ENCODE data around the gene TBC1D5.
A peak's percentile ranks its signal among the peaks of the same experiment; 100 is the strongest.
"Not testable (repeated sequence)": the region's sequence is repeated elsewhere in the genome, so short reads cannot be mapped to it uniquely, and the experiment has no call there.

The TBC1D5 gene

DNA sequence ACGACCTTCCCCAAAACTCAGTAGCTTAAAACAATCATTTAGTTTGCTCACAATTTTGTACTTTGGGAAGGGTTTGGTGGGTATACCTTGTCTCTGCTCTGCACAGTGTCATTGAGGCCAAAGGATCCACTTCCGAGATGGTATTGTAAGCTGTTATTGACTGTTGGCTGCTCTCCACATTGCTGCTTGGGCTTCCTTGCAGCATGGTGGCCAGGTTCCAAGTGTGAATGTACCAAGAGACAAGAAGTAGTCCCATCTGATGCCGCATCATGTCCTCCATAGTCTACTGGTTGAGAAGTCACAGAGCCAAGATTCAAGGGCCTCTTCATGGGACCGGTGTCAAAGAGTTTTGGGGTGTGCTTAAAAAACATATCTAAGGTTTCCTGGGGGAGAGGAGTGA is 589.2 kb downstream of the TBC1D5 start:
- no peak for DNase-seq

DNA sequence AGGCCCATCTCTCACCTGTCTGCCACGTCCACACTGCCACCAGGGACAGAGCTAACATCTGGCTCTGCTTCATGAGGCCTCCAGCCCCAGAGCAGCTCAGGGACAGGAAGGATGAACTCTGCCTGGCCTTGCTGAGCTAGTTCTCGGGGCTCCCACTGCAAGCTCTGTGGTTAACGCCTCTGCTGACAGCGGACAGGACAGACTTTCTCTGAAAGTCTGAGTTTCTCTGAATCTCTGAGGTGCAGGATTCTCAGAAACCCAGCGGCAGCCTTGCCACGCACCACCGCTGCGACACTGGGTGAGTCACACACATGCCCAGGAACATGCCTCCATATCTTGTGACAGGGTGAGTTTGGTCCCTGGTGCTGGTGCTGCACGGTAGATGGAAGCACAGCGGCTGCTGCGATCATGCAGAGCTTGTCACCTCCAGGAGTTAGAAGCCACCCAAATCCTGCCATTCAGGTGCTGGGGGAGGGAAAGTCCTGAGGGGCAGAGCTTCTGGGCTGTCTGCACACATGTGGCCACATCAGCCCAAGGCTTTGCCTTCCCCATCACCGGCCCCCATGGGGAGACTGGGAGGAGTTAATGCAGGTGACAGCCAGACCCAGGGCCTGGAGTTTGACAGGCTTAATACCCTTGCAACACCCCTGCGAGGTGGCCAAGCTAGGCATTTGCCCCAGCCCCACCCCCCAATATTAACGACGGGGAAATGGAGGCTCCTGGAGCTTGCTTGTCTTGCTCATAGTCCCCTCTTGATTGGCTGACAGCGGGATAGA is 590.6 kb downstream of the TBC1D5 start:
- peak; percentile 3 for DNase-seq

DNA sequence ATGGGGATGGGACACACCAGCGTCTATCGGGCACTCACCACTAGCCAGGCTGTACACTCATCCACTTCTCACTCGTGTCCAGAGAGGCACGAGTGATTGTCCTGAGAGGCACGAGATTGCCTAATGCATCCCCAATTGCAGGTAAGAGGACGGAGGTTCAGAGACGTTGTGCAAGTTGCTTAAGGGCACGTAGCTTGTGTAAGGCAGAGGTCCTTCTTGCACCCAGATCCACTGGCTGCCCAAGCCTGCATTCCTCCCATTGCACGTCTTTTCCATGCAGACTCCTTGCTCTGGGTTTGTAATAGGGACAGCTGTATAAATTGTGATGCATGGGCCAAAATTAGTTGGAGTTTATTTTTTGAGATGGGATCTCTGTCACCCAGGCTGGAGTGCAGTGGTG is 593.4 kb downstream of the TBC1D5 start:
- no peak for DNase-seq

DNA sequence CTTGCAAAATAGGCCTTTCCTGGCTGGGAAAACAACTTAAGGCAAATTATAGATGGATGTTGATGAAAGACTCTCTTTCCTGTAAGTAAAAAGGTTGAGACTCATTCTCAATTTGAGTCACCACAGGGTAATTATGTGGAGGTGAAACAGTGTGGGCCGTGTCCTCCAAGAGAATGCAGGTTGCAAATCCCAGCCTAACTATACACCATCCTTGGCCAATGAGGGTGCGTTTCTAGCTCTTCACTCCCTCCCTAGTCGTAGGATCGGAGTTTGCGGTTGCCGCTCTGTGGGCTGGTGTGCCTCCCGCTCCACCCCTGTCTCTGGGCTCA is 597.8 kb downstream of the TBC1D5 start:
- no peak for DNase-seq

DNA sequence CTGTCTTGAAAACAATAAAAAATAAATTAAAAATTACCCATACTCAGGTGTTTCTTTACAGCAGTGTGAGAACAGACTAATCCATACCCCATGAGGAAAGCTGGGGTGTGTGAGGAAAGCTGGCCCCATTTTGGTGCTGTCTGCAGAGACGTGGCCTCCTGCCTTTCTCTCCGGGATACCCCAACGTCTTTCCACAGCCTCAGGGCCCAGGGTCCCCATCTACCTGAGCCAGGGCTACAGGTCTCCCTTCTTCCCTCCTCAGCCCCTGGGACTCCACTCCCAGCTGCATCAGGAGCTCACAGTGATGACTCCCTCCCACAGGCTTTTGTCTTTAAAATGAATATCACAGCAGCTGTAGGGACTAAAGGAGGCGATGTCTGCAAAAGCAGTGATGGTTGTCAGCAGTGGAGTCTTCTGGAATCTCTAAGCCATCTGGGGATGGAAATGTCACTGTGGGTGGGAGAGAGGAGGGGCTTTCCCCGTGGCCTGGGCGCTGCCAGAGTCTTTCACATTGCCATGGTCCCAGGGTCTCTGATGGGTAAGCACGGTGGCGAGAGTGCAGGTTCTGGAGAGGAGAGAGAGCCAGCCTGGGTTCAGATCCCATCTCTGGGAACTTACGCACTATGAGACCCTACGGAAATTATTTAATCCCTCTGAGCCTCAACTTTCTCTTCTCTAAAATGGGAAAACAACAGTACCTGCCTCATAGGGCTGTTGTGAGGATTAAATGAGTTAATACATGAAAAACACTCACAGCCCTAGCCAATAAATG is 598.4 kb downstream of the TBC1D5 start:
- no peak for DNase-seq

DNA sequence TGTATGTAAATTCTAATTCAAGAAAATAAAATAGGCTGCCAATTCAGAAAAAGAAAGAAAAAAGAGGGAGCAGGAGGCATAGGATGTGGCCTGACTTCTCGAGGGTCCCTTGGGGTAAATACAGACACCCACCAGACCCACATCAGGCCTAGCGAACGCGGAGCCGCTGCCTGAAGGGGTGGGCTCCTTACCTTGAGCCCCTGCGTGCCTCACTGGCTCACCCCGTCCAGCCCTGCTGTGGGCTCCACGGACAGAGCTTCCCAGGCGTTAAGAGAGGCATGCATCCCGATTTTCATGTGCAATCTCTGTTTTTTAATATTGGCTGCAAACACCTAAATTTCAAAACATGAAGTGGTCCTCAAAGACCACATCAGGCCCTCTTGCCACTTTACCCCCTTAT is 599.9 kb downstream of the TBC1D5 start:
- DNase-seq = no peak

DNA sequence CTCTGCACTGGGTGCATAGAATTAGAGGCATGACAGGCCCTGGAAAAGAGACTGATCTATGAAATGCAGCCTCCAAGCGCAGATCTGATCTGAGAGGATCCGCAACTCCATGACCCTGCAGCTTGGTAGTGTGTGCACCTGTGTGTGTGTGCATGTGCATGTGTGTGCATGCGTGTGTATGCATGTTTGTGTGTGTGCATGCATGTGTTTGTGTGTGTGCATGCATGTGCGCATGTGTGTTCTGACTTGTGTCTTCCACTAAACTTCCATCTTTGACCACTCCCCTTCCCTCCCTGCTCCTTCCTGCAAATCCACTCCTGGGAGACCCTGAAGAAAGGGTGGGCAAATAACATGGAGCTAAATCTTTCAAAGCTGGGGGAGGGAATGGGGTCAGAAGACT is 600.7 kb downstream of the TBC1D5 start:
- DNase-seq = no peak

DNA sequence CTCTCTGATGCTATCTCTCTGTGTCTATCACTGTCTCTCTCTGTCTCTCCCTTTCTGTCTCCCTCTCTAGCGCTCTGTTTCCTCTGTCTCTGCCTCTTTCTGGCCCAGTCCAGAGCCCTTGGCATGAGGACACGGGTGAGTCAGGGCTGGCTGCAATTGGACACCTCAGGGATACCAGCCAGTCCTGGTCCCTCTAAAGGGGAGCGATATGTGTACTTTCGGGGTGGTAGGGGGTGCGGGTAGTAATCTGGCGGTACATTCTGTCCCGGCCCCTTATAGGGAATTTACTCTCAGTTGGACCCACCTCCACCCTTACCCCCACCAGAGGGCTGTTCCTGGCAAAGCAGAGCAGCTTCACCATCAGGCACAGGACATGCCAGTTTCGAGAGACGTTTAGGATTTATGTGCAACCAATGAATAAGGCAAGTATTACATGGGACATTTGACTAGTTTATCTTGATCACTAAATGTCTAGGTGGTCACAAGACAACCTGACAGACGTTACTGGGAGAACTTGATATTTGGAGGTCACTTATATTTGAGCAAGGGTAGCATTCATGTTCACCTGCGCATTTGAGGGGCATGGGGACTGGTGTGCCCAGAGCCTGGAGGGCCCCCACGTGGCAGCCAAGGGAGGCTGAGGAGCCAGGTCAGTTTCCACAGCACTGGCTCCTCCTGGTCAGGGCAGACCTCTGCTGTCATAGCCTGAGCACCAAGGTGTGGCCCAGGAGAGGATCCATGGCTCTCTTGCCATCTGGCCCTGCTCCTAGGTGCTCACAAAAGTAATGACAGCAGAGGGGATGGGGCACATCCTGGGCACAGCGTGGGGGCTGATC is 601.5 kb downstream of the TBC1D5 start:
- DNase-seq = no peak

DNA sequence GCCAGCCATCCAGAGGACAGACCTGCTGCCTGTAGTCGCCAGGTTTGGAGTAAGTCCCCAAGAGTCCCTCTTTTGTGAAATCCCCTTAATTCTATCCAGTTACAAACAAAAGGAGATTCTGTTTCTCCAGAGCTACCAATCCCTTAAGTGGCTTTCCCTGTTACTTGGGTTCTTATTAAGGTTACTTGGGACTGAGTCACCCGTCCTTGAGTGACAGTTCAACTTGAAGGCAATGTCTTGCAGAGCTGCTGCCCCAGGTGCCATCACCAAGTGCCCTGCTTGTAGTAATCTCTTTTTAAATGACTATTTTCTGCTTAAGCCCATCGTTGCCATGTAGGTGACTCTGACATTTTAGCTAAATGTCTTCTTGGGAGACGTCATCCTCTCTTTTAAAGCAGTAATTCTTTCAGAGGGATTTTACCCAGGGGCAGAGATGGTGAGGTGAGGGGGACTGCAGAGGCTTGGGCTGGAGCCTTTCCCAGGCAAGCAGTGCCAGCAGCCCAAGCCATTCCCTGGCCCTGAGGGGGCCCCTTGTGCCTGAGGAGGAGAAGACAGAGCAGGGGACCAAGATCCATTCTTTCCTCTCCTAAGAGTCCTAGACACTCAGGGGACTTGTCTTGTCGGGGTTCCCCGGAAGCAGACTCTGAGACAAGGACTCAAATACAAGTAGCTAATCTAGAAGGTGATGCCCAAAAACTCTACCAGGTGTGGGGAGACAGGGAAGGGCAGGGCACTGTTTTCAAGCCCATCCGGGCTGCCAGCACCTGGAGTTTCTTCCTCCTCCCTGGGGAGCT is 604.0 kb downstream of the TBC1D5 start:
- DNase-seq = no peak

DNA sequence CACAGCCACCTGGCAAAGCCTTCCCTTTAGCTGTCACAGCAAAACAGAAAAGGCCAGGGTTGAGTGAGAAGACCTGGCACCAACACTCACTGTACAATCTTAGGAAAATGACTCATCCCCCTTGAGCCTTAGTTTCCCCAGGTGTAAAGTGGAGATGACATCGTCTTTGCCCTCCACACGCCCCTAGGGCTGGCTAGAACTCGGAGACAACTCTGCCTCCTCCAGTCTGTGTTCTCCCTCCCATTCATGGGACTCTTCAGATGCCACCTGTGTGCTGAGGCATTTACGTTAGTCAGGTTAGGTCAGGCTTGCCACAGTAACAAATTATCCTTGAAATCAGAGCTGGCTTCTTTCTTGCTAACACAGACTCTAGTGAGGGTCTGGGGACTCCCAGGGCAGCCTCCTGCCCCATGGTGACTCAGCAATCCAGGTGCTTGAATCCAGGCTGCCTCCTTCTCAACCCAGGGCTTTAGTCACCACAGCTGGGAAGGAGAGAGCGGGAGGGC is 605.1 kb downstream of the TBC1D5 start:
- DNase-seq = no peak

DNA sequence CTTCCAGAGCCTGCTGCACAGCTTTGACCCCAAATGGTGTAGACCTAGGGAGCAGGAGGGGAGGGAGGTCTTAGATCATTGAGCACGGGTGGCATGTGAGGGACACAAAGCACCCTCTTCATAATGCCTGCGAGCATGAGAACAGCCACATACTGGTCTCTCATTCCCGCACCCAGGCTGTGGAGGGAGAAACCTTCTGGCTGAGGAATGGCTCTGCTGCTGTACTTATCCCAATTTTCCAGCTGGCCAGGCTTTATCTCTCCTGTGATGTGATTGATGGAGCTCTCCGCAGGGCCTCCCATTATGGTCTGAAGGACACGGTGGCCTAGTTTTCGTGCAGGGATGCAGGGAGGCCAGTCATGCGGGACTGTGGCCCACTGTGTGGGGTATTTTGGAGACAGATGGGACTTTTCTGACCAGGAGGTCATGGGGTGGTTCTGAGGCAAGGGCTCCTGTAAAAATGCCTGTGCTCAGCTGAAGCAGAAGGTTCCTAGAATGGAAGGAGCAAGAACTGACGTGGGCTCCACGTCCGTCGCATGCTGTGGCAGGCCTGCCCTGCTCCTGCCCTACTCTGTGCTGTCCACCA is 606.2 kb downstream of the TBC1D5 start:
- DNase-seq = no peak

DNA sequence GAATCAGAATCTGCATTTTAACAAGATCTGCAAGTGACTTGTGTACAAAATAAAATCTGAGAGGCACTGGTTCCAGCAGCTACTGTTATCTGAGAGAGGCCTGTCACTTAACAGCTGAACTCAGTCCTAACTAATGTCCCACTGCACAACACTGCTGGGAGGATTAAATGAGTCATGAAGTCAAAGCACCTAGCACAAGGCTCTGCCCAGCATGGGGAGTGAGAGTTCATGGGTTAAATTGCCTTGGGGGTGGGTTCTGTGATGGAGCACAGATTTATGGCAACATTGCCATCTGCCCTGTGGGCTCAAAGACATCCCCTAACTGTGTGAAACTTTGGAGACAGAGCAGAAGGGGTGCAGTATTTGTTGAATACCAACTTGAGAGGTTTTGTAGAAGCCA is 606.7 kb downstream of the TBC1D5 start:
- no peak for DNase-seq

DNA sequence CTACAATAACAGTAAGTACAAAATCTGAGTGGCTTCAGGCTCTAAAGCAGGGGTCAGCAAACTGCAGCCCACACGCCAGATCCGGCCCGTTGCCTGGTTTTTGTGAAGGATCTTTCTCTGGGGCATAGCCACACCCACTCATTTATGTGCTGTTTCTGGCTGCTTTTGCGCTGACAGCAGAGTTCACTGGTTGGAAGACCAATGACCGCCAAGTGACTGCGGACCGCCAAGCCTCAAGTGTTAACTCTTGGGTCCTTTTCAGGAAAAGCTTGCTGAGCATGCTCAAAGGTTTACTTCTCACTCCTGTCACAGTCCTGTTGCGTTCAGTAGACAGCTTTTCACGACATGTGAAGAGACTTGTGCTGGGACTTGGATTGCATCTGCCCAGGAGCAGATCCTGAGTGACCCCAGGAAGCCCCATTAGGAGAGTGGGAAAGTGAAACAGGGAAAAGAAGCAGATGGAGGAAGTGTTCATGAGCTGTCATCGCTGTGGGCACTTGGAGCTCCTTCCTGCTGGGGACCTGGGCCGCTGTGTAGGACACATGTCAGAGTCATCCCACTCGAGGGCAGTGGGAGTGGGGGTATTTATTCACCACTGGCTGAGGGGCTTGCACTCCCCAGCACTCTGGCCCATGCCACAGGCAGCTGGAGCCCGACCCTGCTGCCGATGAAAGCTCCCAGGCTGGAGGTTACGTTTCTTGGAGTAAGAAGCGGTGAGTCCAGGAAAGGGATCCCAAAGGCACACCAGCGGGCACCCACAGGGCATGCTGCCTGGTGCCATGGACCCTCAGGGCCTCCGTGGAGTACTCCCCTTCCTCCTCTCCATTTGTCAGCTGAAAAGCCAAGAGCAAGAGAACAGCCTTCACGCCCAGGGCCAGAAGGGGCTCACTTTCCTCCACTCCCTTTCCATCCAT is 608.5 kb downstream of the TBC1D5 start:
- DNase-seq = no peak

DNA sequence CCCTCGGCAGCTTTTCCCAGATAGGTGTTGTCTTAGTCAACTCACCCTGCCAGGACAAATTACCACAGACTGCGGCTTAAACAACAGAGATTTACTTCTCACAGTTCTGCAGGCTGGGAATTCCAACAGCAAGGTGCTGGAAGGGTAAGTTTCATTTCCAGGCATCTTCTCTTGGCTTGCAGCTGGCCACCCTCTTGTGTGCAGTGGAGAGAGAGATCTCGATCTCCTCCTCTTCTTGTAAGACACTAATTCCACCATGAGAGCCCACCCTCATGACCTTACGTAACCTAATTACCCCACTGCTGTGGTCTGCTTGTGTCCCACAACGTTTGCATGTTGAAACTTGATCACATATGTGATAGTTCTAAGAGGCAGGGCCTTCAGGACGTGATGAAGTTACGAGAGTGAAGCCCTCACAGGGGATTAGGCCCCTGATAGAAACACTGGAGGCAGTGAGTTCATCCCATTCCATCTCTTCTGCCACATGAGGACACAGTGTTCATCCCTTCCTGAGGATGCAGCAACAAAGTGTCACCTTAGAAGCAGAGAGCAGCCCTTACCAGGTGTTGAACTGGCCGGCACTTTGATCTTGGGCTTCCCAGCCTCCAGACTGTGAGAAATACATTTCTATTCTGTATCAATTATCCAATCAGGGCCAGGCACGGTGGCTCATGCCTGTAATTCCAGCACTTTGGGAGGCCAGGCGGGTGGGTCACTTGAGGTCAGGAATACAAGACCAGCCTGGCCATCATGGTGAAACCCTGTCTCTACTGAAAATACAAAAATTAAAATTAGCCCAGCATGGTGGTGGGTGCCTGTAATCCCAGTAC is 609.9 kb downstream of the TBC1D5 start:
- no peak for DNase-seq

DNA sequence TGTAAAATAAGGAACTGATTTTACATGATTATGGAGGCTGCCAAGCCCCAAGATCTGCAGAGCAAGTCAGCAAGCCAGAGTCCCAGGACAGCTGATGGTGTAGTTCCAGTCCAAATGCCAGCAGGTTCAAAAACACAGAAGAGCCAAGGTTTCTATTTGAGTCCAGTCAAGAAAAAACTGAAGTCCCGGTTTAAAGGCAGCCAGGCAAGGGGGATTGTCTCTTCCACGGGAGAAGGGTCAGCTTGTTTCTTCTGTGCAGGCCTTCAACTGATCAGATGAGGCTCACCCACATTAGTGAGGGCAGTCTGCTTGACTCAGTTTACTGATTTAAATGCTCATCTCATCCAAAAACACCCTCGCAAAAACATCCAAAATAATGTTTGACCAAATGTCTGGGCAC is 611.5 kb downstream of the TBC1D5 start:
- no peak for DNase-seq

DNA sequence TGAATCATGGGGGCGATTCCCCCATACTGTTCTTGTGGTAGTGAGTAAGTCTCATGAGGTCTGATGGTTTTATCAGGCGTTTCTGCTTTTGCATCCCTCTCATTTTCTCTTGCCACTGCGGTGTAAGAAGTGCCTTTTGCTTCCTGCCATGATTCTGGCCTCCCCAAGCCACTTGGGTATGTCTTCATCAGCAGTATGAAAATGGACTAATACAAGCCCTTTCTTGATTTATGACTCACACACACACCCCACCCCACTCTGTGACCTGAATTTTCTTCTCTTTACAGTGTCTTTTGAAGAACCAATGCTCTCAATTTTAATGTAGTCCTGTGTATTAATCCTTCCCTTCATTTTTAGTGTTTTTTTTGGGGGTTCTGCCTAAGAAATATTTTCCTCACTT is 612.9 kb downstream of the TBC1D5 start:
- no peak for DNase-seq

DNA sequence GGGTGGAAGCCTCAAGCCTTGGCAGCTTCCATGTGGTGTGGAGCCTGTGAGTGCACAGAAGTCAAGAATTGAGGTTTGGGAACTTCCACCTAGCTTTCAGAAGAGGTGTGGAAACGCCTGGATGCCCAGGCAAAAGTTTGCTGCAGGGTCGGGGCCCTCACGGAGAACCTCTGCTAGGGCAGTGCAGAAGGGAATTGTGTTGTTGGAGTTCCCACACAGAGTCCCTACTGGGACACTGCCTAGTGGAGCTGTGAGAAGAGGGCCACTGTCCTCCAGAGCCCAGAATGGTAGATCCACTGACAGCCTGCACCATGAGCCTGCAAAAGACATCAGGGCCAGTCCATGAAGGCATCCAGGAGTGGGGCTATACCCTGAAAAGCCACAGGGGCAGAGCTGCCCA is 613.8 kb downstream of the TBC1D5 start:
- DNase-seq = not testable (repeated sequence)

DNA sequence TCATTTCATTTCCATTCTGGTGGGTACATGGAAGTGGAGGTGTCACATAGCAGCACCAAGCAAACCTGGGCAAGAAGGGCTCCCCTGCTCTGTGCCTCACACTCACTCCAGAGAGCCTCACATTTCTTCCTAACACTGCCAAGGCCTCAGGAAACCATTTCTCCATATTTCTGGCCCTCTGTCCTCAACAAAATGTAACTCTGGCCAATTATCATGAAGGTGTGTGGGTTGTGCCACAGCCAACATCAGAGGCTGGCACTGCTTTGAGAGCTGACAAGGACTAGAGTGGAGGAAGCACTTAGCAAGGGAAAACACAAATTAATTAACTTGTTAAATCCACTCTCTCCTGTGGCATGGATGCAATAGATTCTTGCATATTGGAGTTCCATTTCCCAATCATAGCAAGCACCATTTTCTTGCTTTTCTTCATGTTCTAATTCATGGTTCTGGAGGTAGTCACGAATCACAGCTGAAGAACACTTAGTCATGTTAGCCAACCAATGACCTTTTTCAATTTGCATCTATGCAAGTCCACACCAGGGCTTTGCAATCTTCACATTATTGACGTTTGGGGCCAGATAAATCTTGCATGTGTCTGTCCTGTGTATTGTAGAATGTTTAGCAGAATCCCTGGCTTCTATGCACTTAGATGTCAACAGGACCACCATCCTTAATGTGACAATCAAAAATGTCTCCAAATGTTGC is 616.5 kb downstream of the TBC1D5 start:
- DNase-seq = no peak

DNA sequence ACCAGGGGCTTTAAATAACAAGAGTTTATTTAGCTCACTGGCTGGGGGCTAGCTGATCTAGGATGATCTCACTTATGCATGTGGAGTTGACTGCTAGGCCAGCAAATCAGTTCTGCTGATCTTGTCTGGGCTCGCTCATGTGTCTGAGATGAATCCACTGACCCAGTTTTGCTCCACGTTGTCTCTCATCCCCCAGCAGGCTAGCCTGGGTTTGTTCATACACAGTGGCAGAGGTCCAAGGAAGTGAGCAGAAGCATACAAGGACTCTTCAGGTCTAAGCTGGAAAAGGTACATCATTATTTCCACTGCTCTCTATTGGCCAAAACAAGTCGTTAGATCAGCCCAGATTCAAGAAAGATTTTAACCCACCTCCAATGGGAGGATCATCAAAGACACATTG is 619.7 kb downstream of the TBC1D5 start:
- DNase-seq = no peak

DNA sequence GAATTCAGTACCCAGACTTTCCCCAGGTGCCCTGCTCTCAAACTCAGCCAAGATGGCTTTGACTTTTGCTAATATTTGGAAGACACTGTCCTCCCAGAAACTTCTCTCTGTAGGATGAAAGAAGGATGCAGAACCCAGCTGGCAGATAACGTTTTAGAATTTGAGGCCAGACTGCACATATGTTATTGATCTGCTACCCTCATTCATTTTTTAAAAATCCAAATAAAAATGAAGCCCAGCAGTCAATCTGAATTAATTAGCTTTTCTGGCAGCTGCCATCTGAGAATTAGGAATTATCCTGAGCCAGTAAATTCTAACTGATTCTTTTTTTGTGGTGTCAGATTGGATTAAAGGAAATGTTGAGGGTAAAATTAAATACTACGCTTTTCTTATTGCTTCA is 621.1 kb downstream of the TBC1D5 start:
- DNase-seq = no peak
